Aorta (tissue), 5 donors: ENCODE results near the gene ERBB3. TPM values are rescaled to one million over a fixed set of nuclear protein-coding genes. Genes with fewer than 3 reads are reported as not detected.
"Not testable (repeated sequence)": the region's sequence is repeated elsewhere in the genome, so short reads cannot be mapped to it uniquely, and the experiment has no call there.

Experiments
- ATAC-seq: fragments of 200-7000 bp; cut with Tn5 transposase; one replicate; pipeline ENCODE4 v1.9.1; 2022; ENCODE audit warnings: moderate library complexity; ENCODE audit not compliant: low FRiP score
- DNase-seq, 2 donors: peaks; one replicate each; pipeline ENCODE4 v3.0.0-alpha.2; 2020
- H3K27ac ChIP-seq, 2 donors: one replicate each; pipeline ENCODE4 v1.5.1; 2013; ENCODE audit warnings: low read length in 2 of 2, mild to moderate bottlenecking in 2 of 2, moderate library complexity in 2 of 2, control low read depth in 1 of 2, inconsistent platforms in 1 of 2, low read depth in 1 of 2
- H3K27me3 ChIP-seq, 2 donors: one replicate each; pipeline ENCODE4 v1.6.1; 2013; ENCODE audit warnings: control low read depth in 1 of 2, low read length in 1 of 2, mild to moderate bottlenecking in 1 of 2, moderate library complexity in 1 of 2; ENCODE audit not compliant: insufficient read depth in 2 of 2, control insufficient read depth in 1 of 2
- H3K36me3 ChIP-seq, 2 donors: one replicate each; pipeline ENCODE4 v1.6.1; 2013; ENCODE audit warnings: control low read depth in 1 of 2, low read length in 1 of 2, mild to moderate bottlenecking in 1 of 2; ENCODE audit not compliant: insufficient read depth in 2 of 2, control insufficient read depth in 1 of 2
- H3K4me1 ChIP-seq, 2 donors: one replicate each; pipeline ENCODE4 v1.6.1; 2013; ENCODE audit warnings: low read length in 2 of 2, control low read depth in 1 of 2, mild to moderate bottlenecking in 1 of 2, moderate library complexity in 1 of 2; ENCODE audit not compliant: insufficient read depth in 2 of 2, control insufficient read depth in 1 of 2
- H3K4me3 ChIP-seq, 2 donors: one replicate each; pipeline ENCODE4 v1.5.1; 2013; ENCODE audit warnings: low read length in 2 of 2, control low read depth in 1 of 2, mild to moderate bottlenecking in 1 of 2
- H3K9me3 ChIP-seq: one replicate; pipeline ENCODE4 v1.6.1; 2013; ENCODE audit warnings: mild to moderate bottlenecking, low read length; ENCODE audit not compliant: control insufficient read depth
- WGBS, 2 donors: extraction: QIAGEN DNeasy Blood & Tissue Kit; methylation state at CpG; one replicate each; pipeline ENCODE4 v1.1.7; 2013; 5-methylcytosine and 5-hydroxymethylcytosine counted together
- intact Hi-C, 2 donors: fragments of 100-400 bp; cut with DNase I; formaldehyde crosslinking; loops; one replicate each; pipeline versions ENCODE4 v1.14.2 to v1.15.0; 2022
- polyA plus RNA-seq, 2 donors: library from polyadenylated mRNA; stranded (reverse); fragments of 200-250 nt; gene quantifications; one replicate each; pipeline ENCODE4 v1.2.3, GENCODE V29; 2013
- total RNA-seq, 2 donors: library from RNA; stranded (reverse); fragmentation: NEBNext Ultra II Directional; extraction: Animal tissue kit (Norgen Biotek cat#: 25700); gene quantifications; one replicate each; pipeline ENCODE4 v1.2.1, GENCODE V29; 2021
- donor health status: healthy with polysubstance abuse.
- donor health status: Bipolar disorder and iron deficiency.
- donor health status: DM: no; HTN: no; CAD: no.
- donor health status: DM: no; HTN: no; CAD: no.
- donor health status: DM: yes; HTN: yes; CAD: no.

The ERBB3 gene
- total and polyA plus RNA-seq, 4 donors, result 0.23 to 9.6 (median 4.2) TPM

DNA sequence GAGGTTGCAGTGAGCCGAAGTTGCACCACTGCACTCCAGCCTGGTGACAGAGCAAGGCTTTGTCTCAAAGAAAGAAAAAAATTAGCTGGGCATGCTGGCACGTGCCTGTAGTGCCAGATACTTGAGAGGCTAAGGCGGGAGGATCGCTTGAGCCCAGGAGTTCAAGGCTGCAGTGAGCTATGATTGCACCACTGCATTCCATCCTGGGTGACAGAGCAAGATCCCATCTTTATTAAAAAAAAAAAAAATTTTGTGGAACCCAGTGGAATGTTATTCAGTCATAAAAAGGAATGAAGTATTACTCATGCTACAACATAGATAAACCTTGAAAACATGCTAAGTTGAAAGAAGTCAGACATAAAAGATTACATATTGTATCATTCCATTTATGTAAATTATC is 8.3 kb upstream of the ERBB3 start:
- intact Hi-C loops, result no loop called here
- ATAC-seq, result no peak
- Histone ChIP-seq H3K4me1 (no peaks in the 10 kb centered on the region), H3K9me3 (no peaks in the 10 kb centered on the region), H3K27ac (no peak overlapping the region), H3K36me3 (no peaks in the 10 kb centered on the region), H3K4me3 (no peak overlapping the region), H3K27me3 (no peaks in the 10 kb centered on the region)
- no peak for DNase-seq
- 75 to 79% methylated on average over 4 of the region's 4 CpGs for WGBS, 2 donors

DNA sequence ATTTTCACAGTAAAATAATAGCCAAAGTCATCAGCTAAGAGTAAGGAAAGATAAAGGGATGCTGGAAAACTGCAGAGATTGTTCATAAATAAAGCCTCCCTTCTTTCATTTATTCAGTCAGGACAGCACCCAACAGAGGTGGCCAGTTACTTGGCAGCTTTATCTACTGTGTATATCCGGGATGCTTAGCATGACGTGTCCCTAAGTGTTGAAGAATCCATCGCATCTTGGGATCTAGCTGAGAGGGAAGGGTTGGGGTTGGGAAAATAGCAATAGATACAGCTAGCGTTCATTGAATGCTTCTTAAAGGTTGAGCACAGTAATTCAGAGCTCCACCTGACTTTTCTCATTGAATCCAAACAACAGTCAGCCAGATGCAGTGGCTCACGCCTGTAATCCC is 5.6 kb upstream of the ERBB3 start:
- H3K4me1 ChIP-seq, result no peaks in the 10 kb centered on the region
- 83 to 87% methylated on average over 5 of the region's 5 CpGs for WGBS, 2 donors
- ATAC-seq (no peak), DNase-seq (no peak)
- no peaks in the 10 kb centered on the region for H3K36me3 ChIP-seq
- intact Hi-C loops, result no loop called here
- H3K9me3 ChIP-seq, result no peaks in the 10 kb centered on the region
- no peak overlapping the region for H3K27ac ChIP-seq
- no peaks in the 10 kb centered on the region for H3K27me3 ChIP-seq
- no peak overlapping the region for H3K4me3 ChIP-seq

DNA sequence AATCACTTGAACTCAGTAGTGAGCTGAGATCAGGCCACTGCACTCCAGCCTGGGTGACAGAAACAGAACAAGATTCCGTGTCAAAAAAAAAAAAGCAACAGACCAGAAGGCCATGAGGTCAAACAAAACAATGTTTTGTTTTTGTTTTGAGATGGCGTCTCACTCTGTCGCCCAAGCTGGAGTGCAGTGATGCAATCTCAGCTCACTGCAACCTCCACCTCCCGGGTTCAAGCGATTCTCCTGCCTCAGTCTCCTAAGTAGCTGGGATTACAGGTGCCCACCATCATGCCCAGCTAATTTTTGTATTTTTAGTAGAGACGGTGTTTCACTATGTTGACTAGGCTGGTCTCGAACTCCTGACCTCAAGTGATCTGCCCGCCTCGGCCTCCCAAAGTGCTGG is 2.0 kb upstream of the ERBB3 start:
- H3K27ac ChIP-seq, H3K9me3 ChIP-seq, H3K27me3 ChIP-seq, DNase-seq, H3K4me1 ChIP-seq, H3K36me3 ChIP-seq, ATAC-seq, H3K4me3 ChIP-seq: not testable (repeated sequence)
- 82% methylated on average over 9 of the region's 9 CpGs for WGBS, 2 donors
- intact Hi-C loops, result loop anchor here in 1 of 2 donors (2.0 kb wide), 1 partner anchor 25 kb away; no protein-coding TSS in a partner anchor

- DNase-seq (no peak), ATAC-seq (no peak)
- no peaks in the 10 kb centered on the region for H3K36me3 ChIP-seq
- H3K27me3 ChIP-seq, result no peaks in the 10 kb centered on the region
- WGBS, 2 donors, result 80 to 96% methylated on average over 1 of the region's 1 CpG
- no peak overlapping the region for H3K4me3 ChIP-seq
- no peaks in the 10 kb centered on the region for H3K9me3 ChIP-seq
- no peaks in the 10 kb centered on the region for H3K4me1 ChIP-seq
- intact Hi-C loops, result loop anchor here in 1 of 2 donors (2.0 kb wide), 1 partner anchor 24 kb away; no protein-coding TSS in a partner anchor
- no peak overlapping the region for H3K27ac ChIP-seq
Observed at GRCh38 chr12:56078427-56078826, 1.5 kb upstream of the ERBB3 start.

- ATAC-seq (peak; percentile 92), DNase-seq (peak; percentile 92 to 97)
- intact Hi-C loops, result loop anchor here in 1 of 2 donors (2.0 kb wide), 1 partner anchor 24 kb away; no protein-coding TSS in a partner anchor
- no peaks in the 10 kb centered on the region for H3K9me3 ChIP-seq
- H3K27ac ChIP-seq, result peak overlapping the region in 1 of 2 donors; percentile 15
- H3K27me3 ChIP-seq, result no peaks in the 10 kb centered on the region
- H3K4me1 ChIP-seq, result no peaks in the 10 kb centered on the region
- H3K36me3 ChIP-seq, result no peaks in the 10 kb centered on the region
- H3K4me3 ChIP-seq, result peak overlapping the region; percentile 10 to 39
- WGBS, 2 donors, result 0 to 1% methylated on average over 49 to 50 of the region's 50 CpGs
Observed at GRCh38 chr12:56078931-56079722, 838 bp upstream of the ERBB3 start.

DNA sequence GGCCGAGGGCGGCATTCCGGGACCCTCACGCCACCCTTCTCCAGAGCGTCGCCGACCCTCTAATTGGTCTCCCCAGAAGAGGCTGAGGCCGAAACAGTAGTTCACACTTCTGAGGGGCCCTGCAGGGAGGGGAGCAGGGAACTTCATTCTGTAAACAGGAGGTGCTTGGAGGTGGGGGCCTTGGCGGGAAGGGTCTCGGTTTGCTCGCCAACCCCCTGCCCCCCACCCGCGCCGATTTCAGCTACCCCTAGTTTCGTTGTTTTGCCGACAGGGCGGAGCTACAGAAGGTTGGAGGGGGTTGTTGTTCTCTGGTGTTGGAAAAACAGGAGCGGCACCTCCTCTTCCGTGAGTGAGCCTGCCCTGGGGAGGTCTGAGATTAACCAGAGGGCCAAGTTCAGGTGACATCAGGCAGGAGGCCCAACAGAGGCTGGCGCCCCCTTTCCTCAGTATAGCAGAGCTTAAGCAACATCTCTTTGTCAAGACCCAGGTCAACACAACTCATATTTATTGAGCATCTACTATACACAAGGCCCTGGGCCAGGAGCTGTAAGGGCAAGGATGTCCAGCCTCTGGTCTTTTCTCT is 682 bp downstream of the ERBB3 start:
- Histone ChIP-seq H3K4me1 (no peaks in the 10 kb centered on the region), H3K4me3 (no peak overlapping the region), H3K27me3 (no peaks in the 10 kb centered on the region), H3K36me3 (no peaks in the 10 kb centered on the region), H3K27ac (no peak overlapping the region), H3K9me3 (no peaks in the 10 kb centered on the region)
- intact Hi-C loops, result no loop called here
- WGBS, 2 donors, result 48 to 51% methylated on average over 20 of the region's 20 CpGs
- DNase-seq (no peak), ATAC-seq (no peak)

DNA sequence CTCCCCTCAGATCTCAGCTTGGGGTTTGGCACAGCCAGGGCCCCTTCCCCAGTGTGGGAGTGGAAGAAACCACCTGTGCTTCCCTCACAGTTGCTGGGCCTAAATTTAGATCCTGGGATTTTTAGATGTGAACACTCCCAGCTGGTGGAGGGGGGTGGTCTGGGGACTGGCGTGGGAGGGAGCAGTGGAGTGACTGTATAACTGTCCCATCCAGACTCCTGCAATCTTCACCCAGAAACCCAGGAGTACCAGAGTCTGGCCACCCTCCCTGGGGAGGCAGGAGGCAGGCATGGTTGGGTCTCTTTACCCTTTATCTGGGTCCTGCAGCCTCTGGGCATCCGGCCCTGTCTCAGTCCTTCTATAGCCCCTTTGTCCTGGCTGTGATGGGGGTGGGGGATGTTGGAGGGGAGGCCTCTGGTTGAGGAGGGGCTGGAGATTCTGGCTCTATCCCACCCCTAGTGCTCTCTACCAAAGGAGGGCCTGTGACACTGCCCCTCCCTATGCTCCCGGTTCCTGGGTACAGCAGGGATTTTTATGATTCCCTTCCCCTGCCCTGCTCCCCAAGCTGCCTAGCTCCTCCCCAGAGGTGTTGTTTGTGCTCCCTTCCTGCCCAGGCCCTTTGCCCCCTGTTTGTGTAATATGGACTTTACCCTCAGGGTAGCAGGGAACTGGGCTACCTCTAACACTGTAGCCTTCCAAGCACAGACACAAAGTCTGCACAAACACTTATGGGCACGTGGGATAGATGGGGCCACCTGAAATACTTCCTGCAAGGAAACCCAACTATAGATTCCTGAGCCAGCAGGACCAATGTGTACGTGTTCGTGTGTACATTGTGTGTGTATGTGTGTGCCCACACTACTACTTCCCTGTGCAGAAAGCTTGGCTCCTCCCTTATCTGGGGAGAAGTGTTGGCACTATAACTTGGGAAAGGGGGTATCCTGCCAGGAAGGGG is 1.7 kb downstream of the ERBB3 start:
- Histone ChIP-seq H3K27me3 (no peaks in the 10 kb centered on the region), H3K9me3 (no peaks in the 10 kb centered on the region), H3K36me3 (no peaks in the 10 kb centered on the region), H3K4me1 (no peaks in the 10 kb centered on the region), H3K4me3 (no peak overlapping the region), H3K27ac (no peak overlapping the region)
- WGBS, 2 donors, result 59 to 66% methylated on average over 6 of the region's 6 CpGs
- ATAC-seq, result no peak
- intact Hi-C loops, result no loop called here
- no peak for DNase-seq

DNA sequence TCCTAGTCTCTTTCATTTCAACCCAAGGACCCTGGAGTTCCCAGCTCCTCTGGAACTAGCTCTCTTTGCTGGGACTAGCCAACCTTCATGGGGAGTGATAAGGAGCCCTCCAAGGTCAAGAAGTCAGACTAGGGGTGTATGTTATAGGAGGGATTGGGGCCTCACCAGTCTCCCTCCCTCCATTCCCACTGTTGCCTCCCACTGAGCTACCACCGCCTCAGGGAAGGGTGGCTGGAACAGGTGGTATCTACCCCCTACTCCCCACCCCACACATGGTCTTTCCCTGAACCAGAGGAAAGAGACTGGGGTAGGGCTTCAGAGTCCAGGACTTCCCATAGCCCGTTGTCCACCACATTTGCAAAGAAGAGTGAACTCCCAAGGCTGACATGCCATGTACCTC is 2.4 kb downstream of the ERBB3 start:
- no peaks in the 10 kb centered on the region for H3K9me3 ChIP-seq
- intact Hi-C loops, result no loop called here
- no peak for DNase-seq

More for the DNA sequence above, 2.4 kb downstream of the ERBB3 start:
- no peak for ATAC-seq
- no peak overlapping the region for H3K4me3 ChIP-seq
- 77 to 80% methylated on average over 2 of the region's 2 CpGs for WGBS, 2 donors
- H3K36me3 ChIP-seq, result no peaks in the 10 kb centered on the region
- H3K27ac ChIP-seq, result no peak overlapping the region
- no peaks in the 10 kb centered on the region for H3K27me3 ChIP-seq
- no peaks in the 10 kb centered on the region for H3K4me1 ChIP-seq
